Brain microvascular endothelial cell (primary cell): Measurements from ENCODE around the gene CEP63.

Experiments used
- DNase-seq: peaks from one replicate; pipeline ENCODE4 v3.0.0-alpha.2; 2020
- H3K27ac ChIP-seq: fragments of 250-450 bp; sonication (Bioruptor Pico); 2 replicates; pipeline ENCODE4 v1.5.1; 2020; ENCODE audit warnings: mild to moderate bottlenecking, moderate library complexity
- H3K27me3 ChIP-seq: fragments of 250-450 bp; sonication (Bioruptor Pico); replicated peaks from 2 replicates; pipeline ENCODE4 v1.5.1; 2020; ENCODE audit warnings: mild to moderate bottlenecking
- H3K36me3 ChIP-seq: fragments of 250-450 bp; sonication (Bioruptor Pico); replicated peaks from 2 replicates; pipeline ENCODE4 v1.5.1; 2020; ENCODE audit warnings: mild to moderate bottlenecking
- H3K4me3 ChIP-seq: 2 replicates; pipeline ENCODE4 v1.5.1; 2011; ENCODE audit warnings: low read depth, mild to moderate bottlenecking, control low read depth, low read length, moderate library complexity
- in situ Hi-C: cut with HindIII; loops from 2 replicates; pipeline ENCODE4 v1.10.0; 2017; ENCODE audit warnings: low sequenced_read_pairs, low pct_ligation_motif_present
- TF ChIP-seq, protein P1 (sequence below): IDR thresholded peaks from 2 replicates; pipeline ENCODE4 v1.5.1; 2011; ENCODE audit warnings: low read depth, mild to moderate bottlenecking, moderate library complexity, low read length, control low read depth, inconsistent platforms; ENCODE audit errors: missing control alignments

Gene CEP63

DNA sequence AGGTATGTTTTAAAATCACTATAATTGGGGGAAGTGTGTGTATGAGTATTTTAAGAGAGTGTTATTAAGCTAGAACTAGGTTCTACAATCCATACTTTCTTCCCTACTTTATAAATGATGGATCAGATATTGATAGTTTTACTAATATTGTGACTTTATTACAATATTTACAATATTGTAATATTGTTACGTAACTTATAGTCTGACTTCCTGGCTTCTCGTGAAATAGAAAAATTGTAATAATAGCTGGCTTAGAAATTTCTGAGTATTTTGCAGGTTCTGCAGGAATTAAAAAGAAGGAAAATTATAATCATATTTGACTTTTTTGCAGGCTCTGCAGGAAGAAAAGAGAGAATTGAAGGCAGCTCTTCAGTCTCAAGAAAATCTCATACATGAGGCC, 60.0 kb downstream of the CEP63 start:
- TF ChIP-seq, protein P1, sequence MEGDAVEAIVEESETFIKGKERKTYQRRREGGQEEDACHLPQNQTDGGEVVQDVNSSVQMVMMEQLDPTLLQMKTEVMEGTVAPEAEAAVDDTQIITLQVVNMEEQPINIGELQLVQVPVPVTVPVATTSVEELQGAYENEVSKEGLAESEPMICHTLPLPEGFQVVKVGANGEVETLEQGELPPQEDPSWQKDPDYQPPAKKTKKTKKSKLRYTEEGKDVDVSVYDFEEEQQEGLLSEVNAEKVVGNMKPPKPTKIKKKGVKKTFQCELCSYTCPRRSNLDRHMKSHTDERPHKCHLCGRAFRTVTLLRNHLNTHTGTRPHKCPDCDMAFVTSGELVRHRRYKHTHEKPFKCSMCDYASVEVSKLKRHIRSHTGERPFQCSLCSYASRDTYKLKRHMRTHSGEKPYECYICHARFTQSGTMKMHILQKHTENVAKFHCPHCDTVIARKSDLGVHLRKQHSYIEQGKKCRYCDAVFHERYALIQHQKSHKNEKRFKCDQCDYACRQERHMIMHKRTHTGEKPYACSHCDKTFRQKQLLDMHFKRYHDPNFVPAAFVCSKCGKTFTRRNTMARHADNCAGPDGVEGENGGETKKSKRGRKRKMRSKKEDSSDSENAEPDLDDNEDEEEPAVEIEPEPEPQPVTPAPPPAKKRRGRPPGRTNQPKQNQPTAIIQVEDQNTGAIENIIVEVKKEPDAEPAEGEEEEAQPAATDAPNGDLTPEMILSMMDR: no peak
- Histone ChIP-seq H3K36me3 (peaks cover 3% of the 10 kb centered on the region), H3K27ac (no peak overlapping the region), H3K4me3 (no peak overlapping the region), H3K27me3 (no peaks in the 10 kb centered on the region)
- in situ Hi-C loops: no loop called here
- DNase-seq: no peak

DNA sequence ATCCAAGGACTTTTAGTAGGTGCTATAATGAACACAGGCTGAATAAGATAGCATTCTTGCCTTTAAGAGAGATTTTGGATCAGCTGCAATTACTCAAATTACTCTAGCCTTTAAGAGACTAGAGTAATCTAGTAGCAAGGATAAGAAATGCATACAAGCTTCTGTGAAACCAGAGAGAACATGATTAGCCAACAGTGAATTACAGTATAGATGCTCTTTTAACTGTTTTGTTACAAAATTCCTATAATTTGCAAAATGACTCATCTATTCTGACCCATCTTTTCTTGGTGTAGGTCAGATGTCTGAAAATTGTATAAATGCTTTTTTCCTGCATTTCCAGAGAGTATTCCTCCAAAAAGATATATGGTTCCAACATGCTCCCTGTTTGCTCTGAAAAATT, 66.9 kb downstream of the CEP63 start:
- Histone ChIP-seq H3K27me3 (no peaks in the 10 kb centered on the region), H3K27ac (no peak overlapping the region), H3K4me3 (no peak overlapping the region), H3K36me3 (peaks cover 3% of the 10 kb centered on the region)
- no peak for DNase-seq
- in situ Hi-C loops: no loop called here
- TF ChIP-seq, protein P1: no peak

DNA sequence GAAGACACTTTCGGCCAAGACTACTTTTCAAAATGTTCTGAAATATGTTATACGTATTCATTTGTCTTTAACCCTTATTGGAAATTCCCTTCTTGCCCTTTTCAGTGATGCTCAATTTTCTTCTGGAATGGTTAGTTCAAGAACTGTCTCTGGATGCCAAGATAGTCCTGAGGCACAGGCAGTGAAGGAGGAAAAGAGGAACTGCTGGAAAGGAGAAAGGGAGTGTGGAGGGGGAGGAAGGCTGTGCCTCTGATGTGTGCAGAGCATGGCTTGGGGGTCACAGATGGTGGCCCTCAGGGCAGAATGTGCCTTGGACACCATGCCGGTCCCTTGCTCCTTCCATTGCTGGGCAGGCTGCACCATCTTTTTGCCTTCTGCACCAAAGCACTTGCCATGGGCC, 73.7 kb downstream of the CEP63 start:
- Histone ChIP-seq H3K36me3 (no peaks in the 10 kb centered on the region), H3K27me3 (no peaks in the 10 kb centered on the region), H3K4me3 (no peak overlapping the region), H3K27ac (no peak overlapping the region)
- in situ Hi-C loops: no loop called here
- TF ChIP-seq, protein P1: no peak
- no peak for DNase-seq

DNA sequence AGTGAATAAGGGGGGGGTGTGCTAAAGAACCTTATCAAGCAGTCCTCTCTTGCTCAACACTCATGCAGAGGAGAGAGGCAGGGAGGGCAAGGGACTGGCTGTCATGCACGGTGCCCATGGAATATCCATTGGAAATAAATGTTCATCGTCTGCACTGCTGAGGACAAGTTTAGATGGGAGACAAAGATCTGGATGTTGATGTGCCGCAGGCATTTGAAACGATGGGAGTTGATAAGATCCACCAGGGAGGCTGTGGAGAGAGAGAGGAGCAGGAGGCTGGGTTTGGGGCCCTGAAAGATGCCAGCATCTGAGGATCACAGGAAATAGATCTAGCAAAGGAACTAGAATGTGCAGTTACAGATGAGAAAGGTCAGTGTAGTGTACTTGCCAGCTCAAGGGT, 76.2 kb downstream of the CEP63 start:
- no peak overlapping the region for H3K27ac ChIP-seq
- DNase-seq: no peak
- H3K27me3 ChIP-seq: no peaks in the 10 kb centered on the region
- no peaks in the 10 kb centered on the region for H3K36me3 ChIP-seq
- in situ Hi-C loops: no loop called here
- no peak overlapping the region for H3K4me3 ChIP-seq
- TF ChIP-seq, protein P1: no peak

DNA sequence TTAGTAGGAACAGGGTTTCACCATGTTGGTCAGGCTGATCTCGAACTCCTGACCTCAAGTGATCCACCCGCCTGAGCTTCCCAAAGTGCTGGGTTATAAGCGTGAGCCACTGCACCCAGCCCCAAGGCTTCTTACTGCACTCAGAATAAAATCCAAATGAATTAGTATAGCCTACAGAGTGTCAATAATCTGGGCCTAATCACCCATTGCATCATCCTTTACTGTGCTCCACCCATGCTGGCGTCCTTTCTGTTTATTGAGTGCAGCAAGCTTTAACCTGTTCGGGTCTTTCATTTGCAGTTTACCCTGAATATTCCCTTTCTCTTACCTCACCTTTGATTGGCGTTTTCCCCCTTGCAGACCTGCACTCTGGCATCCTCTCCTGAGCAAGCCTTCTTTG, 77.7 kb downstream of the CEP63 start:
- H3K27me3 ChIP-seq: no peaks in the 10 kb centered on the region
- in situ Hi-C loops: no loop called here
- DNase-seq: no peak
- TF ChIP-seq, protein P1: no peak
- H3K36me3 ChIP-seq: no peaks in the 10 kb centered on the region
- no peak overlapping the region for H3K27ac ChIP-seq
- H3K4me3 ChIP-seq: no peak overlapping the region

DNA sequence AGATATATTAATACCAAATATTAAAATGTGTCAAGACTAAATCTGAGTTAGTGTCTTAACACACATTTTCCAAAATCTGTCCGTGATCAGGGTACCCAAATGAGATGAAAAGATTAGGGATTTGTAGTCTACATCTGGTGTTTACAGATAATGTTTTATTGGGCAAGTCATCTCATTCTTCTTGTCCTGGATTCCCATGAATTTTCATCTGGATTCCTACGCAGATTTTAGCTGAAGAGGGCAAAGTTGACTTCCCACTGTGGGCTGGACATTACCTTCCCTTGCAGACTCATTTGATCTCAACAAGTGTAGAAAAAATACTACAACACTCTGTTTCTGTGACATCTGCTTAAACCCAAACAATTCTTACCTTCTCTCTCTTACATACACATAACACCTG, 79.1 kb downstream of the CEP63 start:
- TF ChIP-seq, protein P1: no peak
- DNase-seq: no peak

More for the DNA sequence above, 79.1 kb downstream of the CEP63 start:
- Histone ChIP-seq H3K27ac (no peak overlapping the region), H3K4me3 (no peak overlapping the region), H3K27me3 (no peaks in the 10 kb centered on the region), H3K36me3 (no peaks in the 10 kb centered on the region)
- in situ Hi-C loops: no loop called here
